ENCODE measurements around the gene NAV3.

Gene NAV3

GRCh38 chr12:77940011-77940423 lies 109.3 kb downstream of the NAV3 start:
- DNase-seq, result no peak

- no peak for DNase-seq
Measured at GRCh38 chr12:77940567-77940966, 109.9 kb downstream of the NAV3 start.

- no peak for DNase-seq
Measured at GRCh38 chr12:77941401-77941800, 110.7 kb downstream of the NAV3 start.

GRCh38 chr12:77943466-77943865 lies 112.8 kb downstream of the NAV3 start:
- DNase-seq, result no peak

- DNase-seq, result no peak
Measured at GRCh38 chr12:77946541-77947061, 115.9 kb downstream of the NAV3 start.

GRCh38 chr12:77947330-77947729 lies 116.6 kb downstream of the NAV3 start:
- no peak for DNase-seq

- no peak for DNase-seq
Measured at GRCh38 chr12:77947746-77948145, 117.1 kb downstream of the NAV3 start.

GRCh38 chr12:77949943-77950342 lies 119.2 kb downstream of the NAV3 start:
- no peak for DNase-seq

GRCh38 chr12:77953528-77954205 lies 123.0 kb downstream of the NAV3 start:
- no peak for DNase-seq

- DNase-seq, result no peak
Measured at GRCh38 chr12:77954206-77954555, 123.5 kb downstream of the NAV3 start.

- DNase-seq, result no peak
Measured at GRCh38 chr12:77957062-77957461, 126.4 kb downstream of the NAV3 start.

- DNase-seq, result no peak
Measured at GRCh38 chr12:77963576-77964178, 133.0 kb downstream of the NAV3 start.

GRCh38 chr12:77965790-77966189 lies 135.1 kb downstream of the NAV3 start:
- no peak for DNase-seq

GRCh38 chr12:77968021-77968420 lies 137.3 kb downstream of the NAV3 start:
- DNase-seq, result no peak

- DNase-seq, result no peak
Measured at GRCh38 chr12:77968571-77968970, 137.9 kb downstream of the NAV3 start.

GRCh38 chr12:77973579-77973978 lies 142.9 kb downstream of the NAV3 start:
- no peak for DNase-seq

GRCh38 chr12:77974645-77975044 lies 144.0 kb downstream of the NAV3 start:
- no peak for DNase-seq

GRCh38 chr12:77979597-77980250 lies 149.0 kb downstream of the NAV3 start:
- no peak for DNase-seq

GRCh38 chr12:77980782-77981181 lies 150.1 kb downstream of the NAV3 start:
- DNase-seq, result no peak

GRCh38 chr12:77983859-77984258 lies 153.2 kb downstream of the NAV3 start:
- DNase-seq, result no peak

- DNase-seq, result no peak
Measured at GRCh38 chr12:77992760-77993159, 162.1 kb downstream of the NAV3 start.

- no peak for DNase-seq
Measured at GRCh38 chr12:77993658-77994057, 163.0 kb downstream of the NAV3 start.

GRCh38 chr12:77995436-77996167 lies 164.9 kb downstream of the NAV3 start:
- no peak for DNase-seq
